ENCODE results near the gene NLGN4X.

NLGN4X gene

DNA sequence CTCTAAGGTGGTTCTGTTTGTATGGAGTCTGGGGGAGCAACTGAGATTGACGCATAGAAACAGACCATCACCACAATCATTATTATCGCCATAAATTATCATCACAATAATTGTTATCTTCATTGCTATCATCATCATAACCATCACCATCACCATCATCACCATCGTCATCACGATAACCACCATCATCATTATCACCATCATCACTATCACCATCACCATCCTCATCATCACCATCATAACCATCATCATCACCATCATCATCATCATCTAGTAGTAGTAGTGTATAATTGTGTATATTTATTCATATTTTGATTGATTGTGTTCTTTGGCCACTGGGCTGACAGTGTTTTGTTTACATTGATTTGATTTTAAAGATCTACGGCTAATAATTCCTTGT is 95.7 kb downstream of the NLGN4X start:
- no peak for DNase-seq (ENCODE audit: low read depth)
- no peak overlapping the region for H3K4me3 ChIP-seq (ENCODE audit: control insufficient read depth, low read depth, low read length)
- TF ChIP-seq, protein P1, sequence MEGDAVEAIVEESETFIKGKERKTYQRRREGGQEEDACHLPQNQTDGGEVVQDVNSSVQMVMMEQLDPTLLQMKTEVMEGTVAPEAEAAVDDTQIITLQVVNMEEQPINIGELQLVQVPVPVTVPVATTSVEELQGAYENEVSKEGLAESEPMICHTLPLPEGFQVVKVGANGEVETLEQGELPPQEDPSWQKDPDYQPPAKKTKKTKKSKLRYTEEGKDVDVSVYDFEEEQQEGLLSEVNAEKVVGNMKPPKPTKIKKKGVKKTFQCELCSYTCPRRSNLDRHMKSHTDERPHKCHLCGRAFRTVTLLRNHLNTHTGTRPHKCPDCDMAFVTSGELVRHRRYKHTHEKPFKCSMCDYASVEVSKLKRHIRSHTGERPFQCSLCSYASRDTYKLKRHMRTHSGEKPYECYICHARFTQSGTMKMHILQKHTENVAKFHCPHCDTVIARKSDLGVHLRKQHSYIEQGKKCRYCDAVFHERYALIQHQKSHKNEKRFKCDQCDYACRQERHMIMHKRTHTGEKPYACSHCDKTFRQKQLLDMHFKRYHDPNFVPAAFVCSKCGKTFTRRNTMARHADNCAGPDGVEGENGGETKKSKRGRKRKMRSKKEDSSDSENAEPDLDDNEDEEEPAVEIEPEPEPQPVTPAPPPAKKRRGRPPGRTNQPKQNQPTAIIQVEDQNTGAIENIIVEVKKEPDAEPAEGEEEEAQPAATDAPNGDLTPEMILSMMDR (conservative IDR thresholded peaks at IDR 0.05; ENCODE audit: control insufficient read depth, insufficient read depth, low read depth, low read length) = no peak

DNA sequence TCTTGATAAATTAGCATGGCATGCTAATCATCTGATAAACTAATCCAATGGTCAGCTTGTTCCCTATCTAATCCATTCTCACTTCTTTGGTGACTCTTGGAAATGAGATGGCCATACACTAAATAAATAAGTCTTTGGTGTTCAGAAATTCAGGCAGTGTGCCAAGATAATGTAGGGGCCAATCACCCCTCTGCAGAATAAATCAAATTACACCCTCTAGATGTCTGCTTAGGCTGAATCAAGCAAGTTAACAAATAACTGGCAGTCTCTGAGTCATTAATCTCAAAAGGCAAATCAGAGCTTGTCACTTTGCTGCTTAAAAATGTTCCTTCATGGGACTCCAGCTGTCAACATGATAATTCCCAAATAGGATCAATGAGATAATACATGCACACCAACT is 97.4 kb downstream of the NLGN4X start:
- no peak for DNase-seq (ENCODE audit: low read depth)
- no peak overlapping the region for H3K4me3 ChIP-seq (ENCODE audit: control insufficient read depth, low read depth, low read length)
- TF ChIP-seq, protein P1 (conservative IDR thresholded peaks at IDR 0.05; ENCODE audit: control insufficient read depth, insufficient read depth, low read depth, low read length) = no peak

- no peak for DNase-seq (ENCODE audit: low read depth)
- H3K4me3 ChIP-seq (ENCODE audit: control insufficient read depth, low read depth, low read length) = no peak overlapping the region
- TF ChIP-seq, protein P1 (conservative IDR thresholded peaks at IDR 0.05; ENCODE audit: control insufficient read depth, insufficient read depth, low read depth, low read length) = no peak
Observed at GRCh38 chrX:6129195-6129594, 99.5 kb downstream of the NLGN4X start.

GRCh38 chrX:6120329-6120728 is 108.3 kb downstream of the NLGN4X start:
- TF ChIP-seq, protein P1 (conservative IDR thresholded peaks at IDR 0.05; ENCODE audit: control insufficient read depth, insufficient read depth, low read depth, low read length) = no peak
- no peak for DNase-seq (ENCODE audit: low read depth)
- H3K4me3 ChIP-seq (ENCODE audit: control insufficient read depth, low read depth, low read length) = no peak overlapping the region

DNA sequence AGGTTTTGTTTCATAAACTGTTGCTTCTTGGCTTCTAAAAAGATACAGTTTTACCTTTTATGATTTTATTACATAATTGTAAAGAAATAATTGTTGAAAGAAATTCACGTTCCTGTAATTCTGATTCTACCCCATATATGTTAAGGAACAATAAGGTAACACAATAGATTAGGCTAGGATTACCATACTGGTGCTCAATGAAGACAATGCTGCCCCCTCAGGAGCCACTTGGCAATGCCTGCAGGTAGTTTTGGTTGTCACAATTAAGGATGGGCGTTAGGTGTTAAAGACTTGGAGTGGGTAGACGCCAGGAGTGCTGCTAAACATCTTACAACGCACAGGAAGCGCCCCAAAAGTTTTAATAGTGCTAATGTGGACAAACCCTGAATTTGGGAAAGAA is 133.2 kb downstream of the NLGN4X start:
- TF ChIP-seq, protein P1 (conservative IDR thresholded peaks at IDR 0.05; ENCODE audit: control insufficient read depth, insufficient read depth, low read depth, low read length) = no peak
- no peak for DNase-seq (ENCODE audit: low read depth)
- no peak overlapping the region for H3K4me3 ChIP-seq (ENCODE audit: control insufficient read depth, low read depth, low read length)

DNA sequence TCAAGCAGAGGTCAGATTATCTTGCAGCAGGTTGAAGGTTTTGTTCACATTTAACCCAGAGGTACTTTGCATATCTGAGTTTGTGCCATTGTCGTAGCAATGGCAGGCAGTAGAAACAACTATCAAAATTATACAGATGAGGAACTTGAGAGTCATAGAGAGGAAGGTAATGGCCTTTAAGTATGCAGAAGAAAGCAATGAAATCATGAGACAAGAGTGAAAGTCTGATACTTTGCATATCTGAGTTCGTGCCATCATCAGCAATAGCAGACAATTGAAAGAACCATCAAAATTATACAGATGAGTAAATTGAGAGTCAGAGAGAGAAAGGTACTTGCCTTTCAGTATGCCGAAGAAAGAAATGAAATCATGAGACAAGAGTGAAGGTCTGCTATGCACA is 154.1 kb downstream of the NLGN4X start:
- no peak for DNase-seq (ENCODE audit: low read depth)
- TF ChIP-seq, protein P1 (conservative IDR thresholded peaks at IDR 0.05; ENCODE audit: control insufficient read depth, insufficient read depth, low read depth, low read length) = no peak

DNA sequence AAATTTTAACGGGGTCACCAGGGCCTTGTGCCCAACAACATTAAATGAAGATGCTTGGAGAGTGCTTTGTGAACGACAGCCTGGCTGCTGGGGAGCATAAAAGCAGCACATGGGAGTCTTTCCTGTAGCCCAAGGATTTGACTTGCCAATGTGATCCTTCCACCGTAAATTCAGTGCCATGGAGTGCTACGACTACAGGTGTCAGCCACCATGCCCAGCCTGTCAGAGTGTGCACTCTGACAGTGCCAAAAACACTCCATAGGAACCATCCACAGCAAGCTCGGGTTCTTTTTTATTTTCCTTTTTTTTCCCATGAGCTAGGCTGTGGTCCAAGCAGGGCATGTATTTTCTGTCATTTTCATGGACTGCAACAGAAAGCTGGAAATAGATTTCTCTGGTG is 156.9 kb downstream of the NLGN4X start:
- H3K4me3 ChIP-seq (ENCODE audit: control insufficient read depth, low read depth, low read length) = no peak overlapping the region
- TF ChIP-seq, protein P1 (conservative IDR thresholded peaks at IDR 0.05; ENCODE audit: control insufficient read depth, insufficient read depth, low read depth, low read length) = no peak
- no peak for DNase-seq (ENCODE audit: low read depth)

More for the DNA sequence above, 154.1 kb downstream of the NLGN4X start:
- no peak overlapping the region for H3K4me3 ChIP-seq (ENCODE audit: control insufficient read depth, low read depth, low read length)
